HUES48 (cell line): ENCODE data around the gene WNT9A.

Experiments used
- H3K27ac ChIP-seq: one replicate; pipeline ENCODE4 v1.7.0; 2013; ENCODE audit warnings: low read depth, low read length, inconsistent platforms
- H3K27me3 ChIP-seq: 2 replicates; pipeline ENCODE4 v1.6.1; 2013; ENCODE audit warnings: mild to moderate bottlenecking, low read length; ENCODE audit not compliant: control insufficient read depth, insufficient read depth
- H3K36me3 ChIP-seq: 2 replicates; pipeline ENCODE4 v1.6.1; 2013; ENCODE audit warnings: low read length; ENCODE audit not compliant: control insufficient read depth, insufficient read depth
- H3K4me1 ChIP-seq: 2 replicates; pipeline ENCODE4 v1.6.1; 2013; ENCODE audit warnings: mild to moderate bottlenecking, low read length; ENCODE audit not compliant: control insufficient read depth, insufficient read depth
- H3K4me3 ChIP-seq: 2 replicates; pipeline ENCODE4 v1.5.1; 2013; ENCODE audit warnings: mild to moderate bottlenecking, low read depth, low read length
- H3K9ac ChIP-seq: 2 replicates; pipeline ENCODE4 v1.6.1; 2013; ENCODE audit warnings: mild to moderate bottlenecking, low read depth, low read length, moderate library complexity
- H3K9me3 ChIP-seq: 2 replicates; pipeline ENCODE4 v1.6.1; 2013; ENCODE audit warnings: low read length; ENCODE audit not compliant: control insufficient read depth, insufficient read depth

Gene WNT9A

GRCh38 chr1:227944931-227945890 lies 2.5 kb downstream of the WNT9A start:
- no peak overlapping the region for H3K9ac ChIP-seq
- no peaks in the 10 kb centered on the region for H3K36me3 ChIP-seq
- peaks cover 13% of the 10 kb centered on the region for H3K4me1 ChIP-seq
- no peaks in the 10 kb centered on the region for H3K9me3 ChIP-seq
- H3K27ac ChIP-seq = no peak overlapping the region
- peaks cover 15% of the 10 kb centered on the region for H3K27me3 ChIP-seq
- no peak overlapping the region for H3K4me3 ChIP-seq

GRCh38 chr1:227944090-227944930 lies 3.4 kb downstream of the WNT9A start:
- peaks cover 12% of the 10 kb centered on the region for H3K27me3 ChIP-seq
- no peak overlapping the region for H3K27ac ChIP-seq
- no peaks in the 10 kb centered on the region for H3K36me3 ChIP-seq
- no peaks in the 10 kb centered on the region for H3K9me3 ChIP-seq
- H3K4me1 ChIP-seq = peaks cover 13% of the 10 kb centered on the region
- H3K9ac ChIP-seq = no peak overlapping the region
- no peak overlapping the region for H3K4me3 ChIP-seq

GRCh38 chr1:227943381-227944089 lies 4.2 kb downstream of the WNT9A start:
- no peaks in the 10 kb centered on the region for H3K9me3 ChIP-seq
- H3K4me3 ChIP-seq = no peak overlapping the region
- no peak overlapping the region for H3K27ac ChIP-seq
- peaks cover 9% of the 10 kb centered on the region for H3K4me1 ChIP-seq
- no peaks in the 10 kb centered on the region for H3K36me3 ChIP-seq
- H3K9ac ChIP-seq = no peak overlapping the region
- peaks cover 4% of the 10 kb centered on the region for H3K27me3 ChIP-seq

GRCh38 chr1:227942716-227943261 lies 4.9 kb downstream of the WNT9A start:
- Histone ChIP-seq H3K27ac (no peak overlapping the region), H3K9ac (no peak overlapping the region), H3K4me3 (no peak overlapping the region), H3K4me1 (peaks cover 7% of the 10 kb centered on the region), H3K36me3 (no peaks in the 10 kb centered on the region), H3K27me3 (no peaks in the 10 kb centered on the region), H3K9me3 (no peaks in the 10 kb centered on the region)

GRCh38 chr1:227942021-227942715 lies 5.6 kb downstream of the WNT9A start:
- H3K27ac ChIP-seq = no peak overlapping the region
- no peaks in the 10 kb centered on the region for H3K36me3 ChIP-seq
- no peaks in the 10 kb centered on the region for H3K9me3 ChIP-seq
- no peak overlapping the region for H3K4me3 ChIP-seq
- no peak overlapping the region for H3K9ac ChIP-seq
- H3K4me1 ChIP-seq = peaks cover 7% of the 10 kb centered on the region
- H3K27me3 ChIP-seq = no peaks in the 10 kb centered on the region

- Histone ChIP-seq H3K27ac (no peak overlapping the region), H3K27me3 (no peaks in the 10 kb centered on the region), H3K9ac (no peak overlapping the region), H3K36me3 (no peaks in the 10 kb centered on the region), H3K9me3 (no peaks in the 10 kb centered on the region), H3K4me1 (peaks cover 7% of the 10 kb centered on the region), H3K4me3 (no peak overlapping the region)
These were observed 6.2 kb downstream of the WNT9A start for GRCh38 chr1:227941509-227942020.

GRCh38 chr1:227940791-227941241 lies 6.9 kb downstream of the WNT9A start:
- Histone ChIP-seq H3K27me3 (no peaks in the 10 kb centered on the region), H3K27ac (no peak overlapping the region), H3K4me1 (peaks cover under 1% of the 10 kb centered on the region; the same call in 1 of the 2 replicates), H3K4me3 (no peak overlapping the region), H3K9ac (no peak overlapping the region), H3K36me3 (no peaks in the 10 kb centered on the region), H3K9me3 (no peaks in the 10 kb centered on the region)

GRCh38 chr1:227939791-227940771 lies 7.7 kb downstream of the WNT9A start:
- no peak overlapping the region for H3K27ac ChIP-seq
- H3K9ac ChIP-seq = no peak overlapping the region
- no peaks in the 10 kb centered on the region for H3K9me3 ChIP-seq
- no peak overlapping the region for H3K4me3 ChIP-seq
- no peaks in the 10 kb centered on the region for H3K27me3 ChIP-seq
- no peaks in the 10 kb centered on the region for H3K36me3 ChIP-seq
- H3K4me1 ChIP-seq = no peaks in the 10 kb centered on the region
